ES-I3 (cell line): ENCODE data around the gene PLEKHO1.
A peak's percentile ranks its signal among the peaks of the same experiment; 100 is the strongest.

ENCODE experiments used
- H3K36me3 ChIP-seq: 2 replicates; pipeline ENCODE4 v1.6.1; 2013; ENCODE audit warnings: mild to moderate bottlenecking, low read length, control low read depth, moderate library complexity; ENCODE audit not compliant: insufficient read depth
- H3K4me1 ChIP-seq: 2 replicates; pipeline ENCODE4 v1.6.1; 2013; ENCODE audit warnings: mild to moderate bottlenecking, control low read depth, low read length; ENCODE audit not compliant: insufficient read depth
- H3K9ac ChIP-seq: 2 replicates; pipeline ENCODE4 v1.6.1; 2013; ENCODE audit warnings: low read depth, mild to moderate bottlenecking, low read length, moderate library complexity
- H3K9me3 ChIP-seq: 2 replicates; pipeline ENCODE4 v1.6.1; 2013; ENCODE audit warnings: mild to moderate bottlenecking, low read length, moderate library complexity; ENCODE audit not compliant: control insufficient read depth, insufficient read depth

PLEKHO1 gene

GRCh38 chr1:150156868-150157603 is 7.3 kb downstream of the PLEKHO1 start:
- Histone ChIP-seq H3K4me1 (peaks cover 17% of the 10 kb centered on the region), H3K9me3 (no peaks in the 10 kb centered on the region), H3K9ac (no peak overlapping the region), H3K36me3 (peaks cover 4% of the 10 kb centered on the region; the same call in 1 of the 2 replicates)

GRCh38 chr1:150159550-150159949 is 9.8 kb downstream of the PLEKHO1 start:
- Histone ChIP-seq H3K4me1 (peaks cover 23% of the 10 kb centered on the region), H3K9me3 (no peaks in the 10 kb centered on the region), H3K9ac (no peak overlapping the region), H3K36me3 (peaks cover 4% of the 10 kb centered on the region; the same call in 1 of the 2 replicates)

GRCh38 chr1:150160964-150161621 is 11.4 kb downstream of the PLEKHO1 start:
- Histone ChIP-seq H3K9ac (no peak overlapping the region), H3K9me3 (no peaks in the 10 kb centered on the region), H3K36me3 (no peaks in the 10 kb centered on the region), H3K4me1 (peaks cover 23% of the 10 kb centered on the region)

GRCh38 chr1:150161747-150162581 is 12.2 kb downstream of the PLEKHO1 start:
- Histone ChIP-seq H3K9me3 (no peaks in the 10 kb centered on the region), H3K9ac (peak overlapping the region; percentile 32), H3K4me1 (peaks cover 23% of the 10 kb centered on the region), H3K36me3 (no peaks in the 10 kb centered on the region)

- peaks cover 23% of the 10 kb centered on the region for H3K4me1 ChIP-seq
- no peaks in the 10 kb centered on the region for H3K9me3 ChIP-seq
- no peaks in the 10 kb centered on the region for H3K36me3 ChIP-seq
- H3K9ac ChIP-seq = peak overlapping the region; percentile 32
Measured at GRCh38 chr1:150162582-150162861, 12.8 kb downstream of the PLEKHO1 start.

GRCh38 chr1:150162862-150163706 is 13.4 kb downstream of the PLEKHO1 start:
- H3K9me3 ChIP-seq = no peaks in the 10 kb centered on the region
- no peaks in the 10 kb centered on the region for H3K36me3 ChIP-seq
- peak overlapping the region; percentile 32 for H3K9ac ChIP-seq
- peaks cover 23% of the 10 kb centered on the region for H3K4me1 ChIP-seq

GRCh38 chr1:150164224-150164623 is 14.5 kb downstream of the PLEKHO1 start:
- peaks cover 23% of the 10 kb centered on the region for H3K4me1 ChIP-seq
- no peak overlapping the region for H3K9ac ChIP-seq
- H3K36me3 ChIP-seq = no peaks in the 10 kb centered on the region
- H3K9me3 ChIP-seq = no peaks in the 10 kb centered on the region

GRCh38 chr1:150164779-150165178 is 15.1 kb downstream of the PLEKHO1 start:
- no peak overlapping the region for H3K9ac ChIP-seq
- H3K9me3 ChIP-seq = no peaks in the 10 kb centered on the region
- H3K36me3 ChIP-seq = no peaks in the 10 kb centered on the region
- H3K4me1 ChIP-seq = peaks cover 23% of the 10 kb centered on the region

GRCh38 chr1:150165622-150166612 is 16.2 kb downstream of the PLEKHO1 start:
- Histone ChIP-seq H3K9me3 (no peaks in the 10 kb centered on the region), H3K4me1 (peaks cover 20% of the 10 kb centered on the region), H3K9ac (no peak overlapping the region), H3K36me3 (no peaks in the 10 kb centered on the region)

- H3K4me1 ChIP-seq = peaks cover 8% of the 10 kb centered on the region; the same call in 1 of the 2 replicates
- H3K9me3 ChIP-seq = no peaks in the 10 kb centered on the region
- H3K36me3 ChIP-seq = no peaks in the 10 kb centered on the region
- no peak overlapping the region for H3K9ac ChIP-seq
Measured at GRCh38 chr1:150168960-150169601, 19.4 kb downstream of the PLEKHO1 start.

- H3K36me3 ChIP-seq = no peaks in the 10 kb centered on the region
Measured at GRCh38 chr1:150171801-150172200, 22.1 kb downstream of the PLEKHO1 start.

GRCh38 chr1:150173141-150173585 is 23.4 kb downstream of the PLEKHO1 start:
- H3K4me1 ChIP-seq = peaks cover 8% of the 10 kb centered on the region; the same call in 1 of the 2 replicates
- no peaks in the 10 kb centered on the region for H3K36me3 ChIP-seq
- no peak overlapping the region for H3K9ac ChIP-seq
- no peaks in the 10 kb centered on the region for H3K9me3 ChIP-seq

More at GRCh38 chr1:150171801-150172200, 22.1 kb downstream of the PLEKHO1 start:
- H3K9me3 ChIP-seq = no peaks in the 10 kb centered on the region
- H3K4me1 ChIP-seq = peaks cover 8% of the 10 kb centered on the region; the same call in 1 of the 2 replicates
- no peak overlapping the region for H3K9ac ChIP-seq
